Hematopoietic multipotent progenitor cell treated with erythropoietin and hydrocortisone succinate and interleukin-3 and kit ligand, for 6 days (in vitro differentiated cells): ENCODE data around the gene NUF2.
"Not testable (repeated sequence)": the region's sequence is repeated elsewhere in the genome, so short reads cannot be mapped to it uniquely, and the experiment has no call there.

ENCODE experiments used
- DNase-seq: peaks from one replicate; pipeline ENCODE4 v3.0.0-alpha.2; 2015

Gene NUF2

DNA sequence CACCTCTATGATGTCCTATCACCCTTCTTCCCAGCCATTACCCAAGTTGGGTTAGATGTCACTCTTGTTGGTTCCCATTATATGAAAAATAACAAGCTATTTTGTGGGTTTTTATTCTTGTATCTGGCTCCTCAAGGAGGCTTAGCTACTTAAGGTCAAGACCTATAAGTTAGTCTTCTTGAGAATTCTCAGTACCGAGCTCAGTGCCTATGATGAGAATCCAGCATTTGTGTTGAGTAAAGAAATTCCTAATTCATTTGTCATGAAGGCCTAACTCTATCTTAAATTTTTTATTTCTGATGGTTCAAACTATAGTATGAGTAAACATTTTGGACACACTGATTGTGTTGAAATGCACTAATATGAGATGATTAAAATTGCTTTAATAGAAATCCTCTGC, 15.9 kb downstream of the NUF2 start:
- DNase-seq: no peak

- DNase-seq: no peak
Observed at GRCh38 chr1:163346326-163346870, 24.6 kb downstream of the NUF2 start.

DNA sequence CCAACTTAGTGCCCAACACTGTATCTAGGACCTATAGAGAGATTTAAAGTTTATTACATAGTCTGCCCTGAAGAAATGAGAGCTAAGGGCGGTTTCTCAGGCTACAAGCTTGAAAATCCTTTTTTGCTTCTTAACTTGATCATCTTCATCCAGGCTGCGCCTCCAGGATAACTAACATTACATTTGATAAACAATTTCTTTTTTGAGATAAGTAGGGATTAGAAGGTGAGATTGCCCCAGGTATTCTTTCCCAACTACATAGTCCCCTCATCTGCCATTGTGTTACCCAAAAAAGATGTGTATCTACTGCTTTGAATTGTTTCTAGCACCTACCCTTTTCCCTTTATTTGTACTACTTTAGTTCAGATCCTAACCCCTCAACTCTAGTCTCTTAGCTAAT, 25.4 kb downstream of the NUF2 start:
- no peak for DNase-seq

DNA sequence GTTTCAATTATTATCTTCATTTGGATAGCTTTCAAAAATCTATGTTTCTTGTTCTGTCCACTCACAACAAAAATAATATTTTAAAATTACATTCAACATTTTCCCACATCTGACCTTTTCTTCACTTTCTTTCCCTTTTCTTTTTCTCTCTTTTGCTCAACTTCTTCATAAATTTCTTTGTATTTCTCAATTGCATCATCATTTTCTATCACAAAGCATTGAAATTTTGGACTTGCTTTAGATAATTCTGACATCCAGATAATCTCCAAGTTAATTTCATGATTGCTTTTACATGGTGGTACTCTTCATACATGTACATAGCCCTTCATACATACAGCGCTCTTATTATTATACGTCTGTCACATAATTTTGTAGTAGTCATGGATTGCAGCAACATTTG, 30.2 kb downstream of the NUF2 start:
- DNase-seq: no peak

DNA sequence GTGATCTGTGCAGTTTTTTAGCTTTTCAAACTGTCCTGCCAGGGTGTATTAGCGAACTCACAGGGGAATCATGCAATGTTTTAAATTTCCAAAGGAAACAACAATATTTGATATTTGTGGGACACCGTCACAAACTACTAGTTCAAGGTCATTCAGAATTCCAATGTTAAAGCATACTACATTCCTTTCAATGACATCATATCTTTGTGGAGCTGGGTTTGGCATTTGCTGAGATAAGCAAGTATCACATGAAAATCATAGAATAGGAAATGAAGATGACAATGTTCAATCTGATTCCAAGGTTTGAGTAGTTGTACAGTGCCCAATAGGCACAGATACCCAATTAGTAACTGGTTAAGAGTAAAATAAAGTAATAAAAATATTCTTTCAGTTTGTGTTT, 35.6 kb downstream of the NUF2 start:
- DNase-seq: no peak

DNA sequence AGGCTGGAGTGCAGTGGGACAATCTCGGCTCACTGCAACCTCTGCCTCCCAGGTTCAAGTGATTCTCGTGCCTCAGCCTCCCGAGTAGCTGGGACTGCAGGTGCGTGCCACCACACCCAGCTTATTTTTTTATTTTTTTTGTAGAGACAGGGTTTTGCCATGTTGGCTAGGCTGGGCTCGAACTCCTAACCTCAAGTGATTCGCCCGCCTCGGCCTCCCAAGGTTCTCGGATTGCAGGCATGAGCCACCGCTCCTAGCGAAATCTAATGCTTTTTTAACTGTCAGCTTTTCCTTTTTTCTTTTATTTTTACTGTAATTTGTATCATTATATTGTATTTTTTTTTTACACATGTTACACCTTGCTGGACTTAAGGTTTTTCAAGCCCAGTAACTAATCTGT, 36.4 kb downstream of the NUF2 start:
- DNase-seq: not testable (repeated sequence)

- peak; percentile 37 for DNase-seq
Observed at GRCh38 chr1:163361123-163361934, 39.6 kb downstream of the NUF2 start.

DNA sequence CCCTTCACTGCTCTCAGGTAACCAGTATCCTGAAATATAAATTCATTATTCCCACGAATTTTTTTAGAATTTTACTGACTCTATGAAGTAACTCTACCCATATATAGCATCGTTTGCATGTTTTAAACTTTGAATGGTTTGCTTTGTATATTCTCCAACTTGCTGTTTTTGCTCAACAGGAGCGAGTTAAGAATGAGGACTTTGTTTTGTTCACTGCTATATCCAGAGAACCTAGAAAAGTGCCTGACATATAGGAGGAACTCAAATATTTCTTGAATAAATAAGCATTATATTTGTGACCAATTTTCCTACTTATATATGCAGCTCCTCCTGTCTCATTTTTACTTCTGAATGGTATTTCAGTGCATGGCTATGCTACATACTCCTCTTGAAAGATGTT, 43.4 kb downstream of the NUF2 start:
- DNase-seq: no peak

DNA sequence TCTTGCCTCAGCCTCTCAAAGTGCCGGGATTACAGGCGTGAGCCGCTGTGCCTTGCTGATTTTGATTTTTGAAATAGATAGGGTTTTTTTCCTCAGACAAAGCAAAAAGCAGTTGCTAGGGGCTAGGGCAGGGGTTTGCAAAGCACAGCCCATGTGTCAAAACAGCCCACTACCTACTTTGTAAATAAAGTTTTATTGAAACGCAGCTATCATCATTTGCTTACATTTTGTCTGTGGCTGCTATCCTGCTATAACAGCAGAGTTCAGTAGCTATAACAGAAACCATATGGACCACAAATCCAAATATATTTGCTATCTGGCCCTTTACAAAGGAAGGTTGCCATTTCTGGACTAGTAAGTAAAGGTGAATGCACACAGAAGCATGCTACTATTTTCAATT, 44.8 kb downstream of the NUF2 start:
- DNase-seq: no peak

DNA sequence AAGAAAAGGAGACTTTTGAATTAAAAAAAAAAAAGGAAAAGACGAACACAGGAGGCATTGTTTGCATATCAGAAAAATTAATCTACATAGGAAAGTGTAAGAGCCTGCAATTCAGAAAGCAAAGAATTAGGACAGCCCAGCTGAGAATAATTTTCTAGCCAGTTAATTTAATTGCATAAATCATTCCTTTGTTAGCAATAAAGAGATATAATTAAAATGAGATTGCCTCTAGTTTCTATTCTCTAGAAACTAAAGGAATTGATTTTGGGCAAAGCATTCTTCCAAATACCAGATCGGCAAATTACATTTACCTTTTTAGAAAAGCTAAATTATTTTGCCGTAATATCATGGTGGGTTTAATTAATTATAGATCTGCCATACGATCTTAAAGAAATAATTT, 46.0 kb downstream of the NUF2 start:
- DNase-seq: no peak

GRCh38 chr1:163372576-163372975, 50.8 kb downstream of the NUF2 start:
- DNase-seq: no peak

DNA sequence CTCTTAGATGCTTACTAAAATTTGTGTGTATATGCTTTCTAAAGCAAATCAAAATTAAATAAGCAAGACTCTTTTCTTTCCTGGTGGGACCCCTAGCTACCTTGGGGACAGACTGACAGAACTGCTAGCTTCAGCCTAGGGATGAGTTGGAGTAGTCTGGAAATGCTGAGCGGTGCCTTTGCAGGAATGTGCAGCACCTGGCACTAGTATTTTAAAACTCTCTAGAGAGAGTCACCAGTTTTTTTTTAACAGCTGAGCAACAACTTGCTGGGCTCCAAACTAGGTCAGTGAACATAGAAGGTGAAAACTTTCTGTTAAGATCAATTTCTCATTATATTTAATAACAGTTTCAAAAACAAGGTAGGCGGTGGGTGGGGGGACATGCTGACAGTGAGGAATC, 56.8 kb downstream of the NUF2 start:
- DNase-seq: no peak

GRCh38 chr1:163379801-163380200, 58.0 kb downstream of the NUF2 start:
- no peak for DNase-seq

GRCh38 chr1:163381487-163382184, 59.9 kb downstream of the NUF2 start:
- no peak for DNase-seq

DNA sequence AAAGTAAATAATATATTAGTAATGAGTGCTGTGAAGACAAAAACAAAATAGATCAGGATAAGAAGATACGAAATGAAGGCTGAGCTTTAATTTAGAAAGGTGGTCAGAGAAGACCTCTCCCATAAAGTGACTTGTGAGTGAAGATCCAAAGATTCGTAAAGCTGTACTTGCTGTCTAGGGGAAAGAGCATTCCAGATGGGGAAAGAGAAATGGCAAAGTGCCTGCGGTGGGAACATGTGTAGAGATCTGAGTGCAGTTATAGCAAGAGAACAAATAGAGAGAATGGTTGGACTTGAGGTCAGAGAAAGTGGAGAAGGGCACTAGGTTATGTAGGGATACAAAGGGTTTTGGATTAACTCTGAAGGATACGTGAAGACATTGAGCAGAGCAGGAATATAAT, 60.6 kb downstream of the NUF2 start:
- no peak for DNase-seq

DNA sequence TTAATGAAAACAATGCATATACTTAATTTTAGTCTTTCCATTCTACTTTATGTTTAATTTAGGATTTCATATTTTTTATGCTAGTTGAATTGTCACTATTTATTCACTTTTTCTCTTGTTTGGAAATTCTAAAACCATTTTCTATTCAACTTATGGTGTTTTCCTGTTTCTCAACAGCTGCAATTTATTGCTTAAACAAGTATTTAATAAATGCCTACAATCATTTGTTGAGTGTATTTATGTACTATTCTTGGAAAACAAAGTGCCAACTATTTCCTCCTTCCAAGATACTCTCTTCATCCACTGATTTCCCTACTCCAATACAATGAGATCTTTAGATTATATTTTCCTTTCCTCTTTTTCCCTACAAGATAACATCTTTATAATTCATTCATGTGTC, 65.4 kb downstream of the NUF2 start:
- DNase-seq: no peak

GRCh38 chr1:163388970-163389369, 67.2 kb downstream of the NUF2 start:
- no peak for DNase-seq

GRCh38 chr1:163395790-163396189, 74.0 kb downstream of the NUF2 start:
- no peak for DNase-seq

DNA sequence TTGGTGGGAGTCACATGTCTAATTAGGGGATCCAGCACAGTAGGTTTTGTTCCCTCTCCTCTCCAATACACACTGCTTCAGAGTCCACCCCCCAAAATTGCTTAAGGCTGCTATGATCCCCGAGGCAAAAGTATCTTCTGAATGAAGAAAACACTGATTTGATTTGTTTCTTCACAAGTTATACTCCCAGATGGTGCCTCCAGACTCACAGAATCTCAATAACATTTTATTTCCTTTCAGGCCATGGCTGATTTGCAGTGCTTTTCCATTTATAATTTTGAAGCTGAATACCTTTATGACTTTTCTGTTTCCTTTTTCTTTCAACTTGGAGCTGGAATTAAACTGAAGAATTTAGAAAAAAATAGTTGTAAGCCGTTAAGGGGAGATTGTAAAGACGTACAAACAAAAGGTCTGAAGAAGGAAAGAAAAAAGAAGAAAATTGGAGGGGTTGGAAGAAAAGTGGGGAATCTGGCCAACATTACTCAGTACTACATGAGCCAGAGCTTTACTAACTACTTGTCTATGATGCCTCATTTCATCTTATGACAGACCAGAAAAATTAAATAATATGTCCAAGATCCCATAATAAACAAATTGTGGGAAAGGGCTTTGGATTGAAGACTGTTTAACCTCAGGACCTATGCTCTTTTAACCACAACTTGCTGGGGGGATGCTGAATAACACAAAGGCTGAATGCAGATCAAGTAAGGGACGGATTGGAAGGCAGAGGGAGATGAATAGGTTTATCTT, 75.9 kb downstream of the NUF2 start:
- no peak for DNase-seq

DNA sequence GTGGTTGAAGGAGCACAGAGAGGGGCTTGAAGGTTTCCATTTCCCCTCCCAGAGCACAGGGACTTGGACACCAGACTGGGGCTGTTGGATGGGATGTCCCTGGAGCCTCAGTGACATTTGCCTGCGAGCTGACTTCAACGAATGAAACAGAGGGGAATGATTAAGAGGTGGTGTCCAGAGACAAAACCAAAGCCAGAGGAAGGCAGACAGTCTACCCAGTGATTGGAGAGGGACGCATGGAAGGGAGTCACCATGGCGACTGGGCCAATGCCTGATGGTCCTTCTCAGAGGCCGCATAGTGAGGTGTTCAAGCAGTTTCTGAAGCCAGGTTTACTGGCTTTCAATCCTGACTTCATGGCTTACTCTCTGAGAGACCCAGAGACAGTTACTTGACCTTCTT, 77.2 kb downstream of the NUF2 start:
- no peak for DNase-seq

DNA sequence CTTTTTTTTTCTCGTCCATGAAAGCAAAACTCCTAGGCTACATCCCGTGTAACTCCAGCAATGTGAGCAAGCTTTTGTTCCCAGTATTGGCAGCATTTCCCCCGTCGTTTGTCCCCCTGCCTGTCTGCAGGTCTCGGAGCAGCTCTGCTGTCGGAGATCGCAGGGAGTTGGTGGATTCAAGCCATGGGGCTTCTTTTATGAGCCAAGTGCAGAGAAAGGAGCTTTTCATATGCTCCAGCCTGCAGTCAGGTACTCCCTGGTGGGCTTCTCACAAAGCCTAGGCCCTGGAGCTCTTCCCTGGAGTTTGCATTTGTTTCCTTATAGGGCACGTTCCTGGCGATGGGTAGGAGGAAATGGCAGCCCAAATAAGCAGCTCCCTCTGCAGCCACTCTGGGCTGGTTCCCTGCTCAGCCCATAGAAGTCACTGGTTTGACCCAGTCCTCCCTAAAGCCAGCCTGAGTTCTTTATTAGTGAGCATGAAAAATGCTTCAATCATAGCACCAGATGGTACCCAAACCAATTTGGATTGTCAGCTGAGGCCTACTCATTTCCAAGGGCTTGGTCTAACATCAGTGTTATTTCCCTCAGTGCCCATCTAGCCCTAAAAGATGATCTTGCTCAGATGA, 78.3 kb downstream of the NUF2 start:
- DNase-seq: no peak

DNA sequence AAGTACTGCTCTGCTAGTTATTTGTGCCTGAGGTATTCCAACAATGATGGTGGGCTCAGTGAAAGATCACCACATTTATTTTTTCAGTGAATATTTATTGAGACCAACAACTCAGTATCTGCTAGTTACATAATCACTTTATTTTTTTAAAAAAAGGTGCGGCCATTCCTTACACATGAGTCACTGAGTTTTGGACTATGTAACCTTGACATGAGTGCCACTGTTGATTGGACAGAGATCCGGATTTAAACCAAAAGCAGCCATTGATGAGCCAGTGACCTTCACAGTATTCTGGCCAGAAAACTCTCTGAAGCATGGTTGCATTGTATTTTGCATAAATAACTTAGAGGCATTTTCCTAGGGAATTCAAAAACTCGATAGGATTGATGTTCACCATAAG, 79.5 kb downstream of the NUF2 start:
- DNase-seq: no peak
